Vagina (tissue), 2 donors: Measurements from ENCODE around the gene TMEM212.

Experiments
- CTCF ChIP-seq, 3 experiments: fragments of 450-650 bp in 2 of 3; fragments of 200-600 bp in 1 of 3; sonication (generic) in 1 of 3; IDR thresholded peaks; one replicate each; pipeline ENCODE4 v1.5.1; 2017 to 2019; ENCODE audit warnings: antibody characterized with exemption in 3 of 3, mild to moderate bottlenecking in 2 of 3, moderate library complexity in 2 of 3
- POLR2A ChIP-seq, 2 donors: fragments of 450-650 bp; IDR thresholded peaks; one replicate each; pipeline ENCODE4 v1.6.1; 2017; ENCODE audit warnings: antibody characterized with exemption in 2 of 2, mild to moderate bottlenecking in 2 of 2, moderate library complexity in 2 of 2
- POLR2AphosphoS5 ChIP-seq, 2 donors: sonication (generic); formaldehyde crosslinking; IDR thresholded peaks; one replicate each; pipeline ENCODE4 v1.9.0; 2017; ENCODE audit warnings: antibody characterized with exemption in 2 of 2, mild to moderate bottlenecking in 2 of 2, low read depth in 1 of 2; ENCODE audit not compliant: insufficient read depth in 1 of 2

DNA sequence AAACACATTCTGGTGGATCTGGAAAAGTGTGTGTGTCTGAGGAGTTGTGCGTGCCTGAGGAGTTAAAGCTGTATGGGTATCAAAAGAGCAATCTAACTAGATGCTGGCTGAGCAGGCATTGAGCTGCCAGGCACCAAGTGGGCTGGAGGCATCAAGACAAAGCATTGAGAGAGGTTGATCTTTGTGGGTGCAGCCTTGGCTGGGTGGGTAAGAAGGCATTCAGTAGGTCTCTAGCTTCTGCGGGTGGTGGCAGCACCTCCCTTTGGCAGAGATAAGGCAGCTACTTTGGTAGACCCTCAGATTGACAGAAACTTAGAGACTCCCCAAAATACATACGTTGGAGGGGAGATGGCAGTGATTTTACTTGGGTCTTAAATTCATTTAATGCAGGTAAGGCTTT lies 15.8 kb upstream of the TMEM212 start:
- no peak for TF ChIP-seq CTCF (IDR thresholded peaks at IDR 0.05)
- TF ChIP-seq POLR2A (IDR thresholded peaks at IDR 0.05), result no peak
- TF ChIP-seq POLR2AphosphoS5 (IDR thresholded peaks at IDR 0.05; ENCODE audit: insufficient read depth in 1 of 2, low read depth in 1 of 2), result no peak
